Measurements from ENCODE around the gene RAB12.
A peak's percentile ranks its signal among the peaks of the same experiment; 100 is the strongest.

Gene RAB12

DNA sequence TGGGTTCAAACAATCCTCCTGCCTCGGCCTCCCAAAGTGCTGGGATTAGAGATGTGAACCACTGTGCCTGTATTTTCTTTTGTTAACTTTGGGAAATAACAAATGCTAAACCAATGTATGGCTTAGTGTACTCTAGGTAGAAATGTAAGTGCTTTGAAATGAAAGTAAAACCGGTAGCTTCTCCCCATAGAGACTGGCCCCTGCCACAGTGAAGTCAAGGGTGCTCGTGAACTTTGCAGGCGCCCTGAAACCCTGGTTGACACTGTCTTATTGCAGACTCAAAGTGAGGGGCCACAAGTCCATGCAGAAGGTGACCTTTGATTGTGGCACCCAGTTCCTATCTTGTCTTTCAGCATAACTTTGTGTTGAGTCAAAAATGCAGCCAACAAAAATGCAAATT is 72.0 kb downstream of the RAB12 start:
- H3K27me3 ChIP-seq (ENCODE audit: insufficient read depth, low read length, poor library complexity), result peaks cover 4% of the 10 kb centered on the region
- no peak overlapping the region for H3K9ac ChIP-seq (ENCODE audit: low read depth, low read length)
- no peaks in the 10 kb centered on the region for H3K9me3 ChIP-seq (ENCODE audit: insufficient read depth, low read length, severe bottlenecking)
- H4K20me1 ChIP-seq (ENCODE audit: insufficient read depth, low read length), result no peaks in the 10 kb centered on the region
- no peaks in the 10 kb centered on the region for H3K4me1 ChIP-seq (ENCODE audit: insufficient read depth, low read length)
- no peak overlapping the region for H2AFZ ChIP-seq (ENCODE audit: low read depth, low read length)
- no peak for TF ChIP-seq EZH2 (IDR thresholded peaks at IDR 0.05; ENCODE audit: borderline replicate concordance, low read depth, low read length, severe bottlenecking)
- TF ChIP-seq, protein P1, sequence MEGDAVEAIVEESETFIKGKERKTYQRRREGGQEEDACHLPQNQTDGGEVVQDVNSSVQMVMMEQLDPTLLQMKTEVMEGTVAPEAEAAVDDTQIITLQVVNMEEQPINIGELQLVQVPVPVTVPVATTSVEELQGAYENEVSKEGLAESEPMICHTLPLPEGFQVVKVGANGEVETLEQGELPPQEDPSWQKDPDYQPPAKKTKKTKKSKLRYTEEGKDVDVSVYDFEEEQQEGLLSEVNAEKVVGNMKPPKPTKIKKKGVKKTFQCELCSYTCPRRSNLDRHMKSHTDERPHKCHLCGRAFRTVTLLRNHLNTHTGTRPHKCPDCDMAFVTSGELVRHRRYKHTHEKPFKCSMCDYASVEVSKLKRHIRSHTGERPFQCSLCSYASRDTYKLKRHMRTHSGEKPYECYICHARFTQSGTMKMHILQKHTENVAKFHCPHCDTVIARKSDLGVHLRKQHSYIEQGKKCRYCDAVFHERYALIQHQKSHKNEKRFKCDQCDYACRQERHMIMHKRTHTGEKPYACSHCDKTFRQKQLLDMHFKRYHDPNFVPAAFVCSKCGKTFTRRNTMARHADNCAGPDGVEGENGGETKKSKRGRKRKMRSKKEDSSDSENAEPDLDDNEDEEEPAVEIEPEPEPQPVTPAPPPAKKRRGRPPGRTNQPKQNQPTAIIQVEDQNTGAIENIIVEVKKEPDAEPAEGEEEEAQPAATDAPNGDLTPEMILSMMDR (IDR thresholded peaks at IDR 0.05; ENCODE audit: borderline replicate concordance, extremely low read depth, low read length, poor library complexity, severe bottlenecking), result no peak
- ATAC-seq (ENCODE audit: insufficient read depth, low read depth), result 0 out of 3 replicates have a peak, but pooled peaks have one; percentile 35
- no peak for DNase-seq
- no peak overlapping the region for H3K4me2 ChIP-seq (ENCODE audit: insufficient read depth, low read length)
- H3K36me3 ChIP-seq (ENCODE audit: insufficient read depth, low read length), result no peaks in the 10 kb centered on the region
- H3K79me2 ChIP-seq (ENCODE audit: insufficient read depth, low read length), result no peaks in the 10 kb centered on the region
- H3K4me3 ChIP-seq (ENCODE audit: low read depth in 1 of 2, low read length in 2 of 2), result no peak overlapping the region
- no peak overlapping the region for H3K27ac ChIP-seq (ENCODE audit: low read length)

- no peaks in the 10 kb centered on the region for H3K4me1 ChIP-seq (ENCODE audit: insufficient read depth, low read length)
These were observed 75.3 kb downstream of the RAB12 start for GRCh38 chr18:8684577-8684976.

DNA sequence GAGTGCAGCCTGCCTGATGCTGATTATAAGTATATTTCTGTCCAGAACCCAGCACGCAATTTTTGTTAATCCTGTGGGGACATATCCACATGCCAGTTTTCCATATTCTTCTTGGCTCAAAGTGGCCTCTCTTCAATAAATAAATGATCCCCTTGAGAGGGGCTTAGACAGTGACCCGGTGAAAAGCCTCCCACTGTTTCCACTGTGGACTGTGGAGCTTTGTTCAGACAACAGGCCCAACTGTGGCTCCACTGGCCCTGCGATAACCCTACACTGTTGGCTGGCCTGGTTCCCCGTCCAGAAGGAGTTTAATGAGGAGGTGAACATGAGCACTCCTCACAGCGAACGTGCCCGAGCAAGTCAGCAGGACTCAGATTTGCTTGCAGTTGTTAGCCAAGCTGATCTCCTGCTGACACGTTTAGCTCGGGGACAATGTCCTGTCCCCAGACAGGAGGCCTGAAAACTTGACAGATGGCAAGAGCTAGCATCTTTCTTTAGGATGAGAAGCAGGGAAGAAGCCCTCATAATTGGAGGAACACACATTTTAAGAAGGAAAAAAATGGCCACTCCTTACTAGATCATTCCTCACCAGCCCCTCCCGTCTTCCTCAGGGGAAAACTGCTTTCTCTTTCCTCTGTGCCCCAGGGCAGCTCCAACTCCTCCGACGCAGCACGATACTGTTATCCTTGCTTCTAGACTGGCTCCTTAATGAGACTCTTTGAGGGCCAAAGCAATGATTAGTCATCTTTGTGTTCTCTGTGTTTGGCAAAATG is 76.1 kb downstream of the RAB12 start:
- H2AFZ ChIP-seq (ENCODE audit: low read depth, low read length), result no peak overlapping the region

More at GRCh38 chr18:8684577-8684976, 75.3 kb downstream of the RAB12 start:
- Histone ChIP-seq H3K36me3 (ENCODE audit: insufficient read depth, low read length) (no peaks in the 10 kb centered on the region), H3K27ac (ENCODE audit: low read length) (no peak overlapping the region), H3K9ac (ENCODE audit: low read depth, low read length) (no peak overlapping the region), H3K27me3 (ENCODE audit: insufficient read depth, low read length, poor library complexity) (peaks cover 2% of the 10 kb centered on the region), H3K79me2 (ENCODE audit: insufficient read depth, low read length) (no peaks in the 10 kb centered on the region), H3K9me3 (ENCODE audit: insufficient read depth, low read length, severe bottlenecking) (no peaks in the 10 kb centered on the region), H3K4me2 (ENCODE audit: insufficient read depth, low read length) (no peak overlapping the region), H2AFZ (ENCODE audit: low read depth, low read length) (no peak overlapping the region), H3K4me3 (ENCODE audit: low read depth in 1 of 2, low read length in 2 of 2) (no peak overlapping the region), H4K20me1 (ENCODE audit: insufficient read depth, low read length) (no peaks in the 10 kb centered on the region)
- TF ChIP-seq, protein P1 (IDR thresholded peaks at IDR 0.05; ENCODE audit: borderline replicate concordance, extremely low read depth, low read length, poor library complexity, severe bottlenecking), result no peak
- no peak for TF ChIP-seq EZH2 (IDR thresholded peaks at IDR 0.05; ENCODE audit: borderline replicate concordance, low read depth, low read length, severe bottlenecking)
- no peak for ATAC-seq (ENCODE audit: insufficient read depth, low read depth)
- no peak for DNase-seq

More for the DNA sequence above, 76.1 kb downstream of the RAB12 start:
- no peaks in the 10 kb centered on the region for H3K4me1 ChIP-seq (ENCODE audit: insufficient read depth, low read length)
- H3K4me2 ChIP-seq (ENCODE audit: insufficient read depth, low read length), result no peak overlapping the region
- TF ChIP-seq, protein P1 (IDR thresholded peaks at IDR 0.05; ENCODE audit: borderline replicate concordance, extremely low read depth, low read length, poor library complexity, severe bottlenecking), result no peak
- no peak for TF ChIP-seq EZH2 (IDR thresholded peaks at IDR 0.05; ENCODE audit: borderline replicate concordance, low read depth, low read length, severe bottlenecking)
- H3K9ac ChIP-seq (ENCODE audit: low read depth, low read length), result no peak overlapping the region
- no peaks in the 10 kb centered on the region for H3K9me3 ChIP-seq (ENCODE audit: insufficient read depth, low read length, severe bottlenecking)
- ATAC-seq (ENCODE audit: insufficient read depth, low read depth), result no peak
- H3K79me2 ChIP-seq (ENCODE audit: insufficient read depth, low read length), result no peaks in the 10 kb centered on the region
- no peak for DNase-seq
- H3K36me3 ChIP-seq (ENCODE audit: insufficient read depth, low read length), result no peaks in the 10 kb centered on the region
- H3K27ac ChIP-seq (ENCODE audit: low read length), result no peak overlapping the region
- no peaks in the 10 kb centered on the region for H4K20me1 ChIP-seq (ENCODE audit: insufficient read depth, low read length)
- peaks cover under 1% of the 10 kb centered on the region for H3K27me3 ChIP-seq (ENCODE audit: insufficient read depth, low read length, poor library complexity)
- no peak overlapping the region for H3K4me3 ChIP-seq (ENCODE audit: low read depth in 1 of 2, low read length in 2 of 2)
